ENCODE results near the gene LMO3. TPM values are rescaled to one million over a fixed set of nuclear protein-coding genes. Genes with fewer than 3 reads are reported as not detected.

The LMO3 gene
- total RNA-seq, 1 donor from 2014 or later, result 54.3 TPM

DNA sequence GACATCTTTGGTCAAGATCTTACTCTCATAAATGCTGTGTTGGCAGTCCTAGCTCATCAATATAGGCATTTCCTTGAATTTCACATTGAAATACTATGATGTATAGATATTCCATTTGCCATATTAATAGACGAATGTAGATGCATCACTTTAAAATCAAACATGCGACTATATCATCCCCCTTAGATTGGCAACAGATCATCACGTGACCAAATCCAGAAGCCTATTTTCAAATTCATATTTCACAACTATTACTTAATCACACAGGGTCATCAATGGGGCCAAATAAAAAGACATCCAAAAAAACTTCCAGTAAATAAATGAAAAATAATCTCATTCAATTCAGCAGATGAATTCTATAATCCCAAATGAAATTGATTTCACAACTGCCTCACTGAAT lies 15.3 kb downstream of the LMO3 start:
- no peaks in the 10 kb centered on the region for H3K27me3 ChIP-seq
- H3K27me3 Mint-ChIP-seq (ENCODE audit: insufficient read depth, low read depth), result no peaks in the 10 kb centered on the region
- H3K4me2 ChIP-seq, result no peak overlapping the region
- no peak overlapping the region for H3K27ac ChIP-seq
- no peak for DNase-seq (ENCODE audit: low spot score)
- H3K4me1 ChIP-seq, result no peaks in the 10 kb centered on the region
- H3K36me3 Mint-ChIP-seq, result peaks cover 17% of the 10 kb centered on the region
- TF ChIP-seq EZH2phosphoT487 (IDR thresholded peaks at IDR 0.05) (no peak), EZH2 (IDR thresholded peaks at IDR 0.05) (no peak)
- TF ChIP-seq, protein P1, sequence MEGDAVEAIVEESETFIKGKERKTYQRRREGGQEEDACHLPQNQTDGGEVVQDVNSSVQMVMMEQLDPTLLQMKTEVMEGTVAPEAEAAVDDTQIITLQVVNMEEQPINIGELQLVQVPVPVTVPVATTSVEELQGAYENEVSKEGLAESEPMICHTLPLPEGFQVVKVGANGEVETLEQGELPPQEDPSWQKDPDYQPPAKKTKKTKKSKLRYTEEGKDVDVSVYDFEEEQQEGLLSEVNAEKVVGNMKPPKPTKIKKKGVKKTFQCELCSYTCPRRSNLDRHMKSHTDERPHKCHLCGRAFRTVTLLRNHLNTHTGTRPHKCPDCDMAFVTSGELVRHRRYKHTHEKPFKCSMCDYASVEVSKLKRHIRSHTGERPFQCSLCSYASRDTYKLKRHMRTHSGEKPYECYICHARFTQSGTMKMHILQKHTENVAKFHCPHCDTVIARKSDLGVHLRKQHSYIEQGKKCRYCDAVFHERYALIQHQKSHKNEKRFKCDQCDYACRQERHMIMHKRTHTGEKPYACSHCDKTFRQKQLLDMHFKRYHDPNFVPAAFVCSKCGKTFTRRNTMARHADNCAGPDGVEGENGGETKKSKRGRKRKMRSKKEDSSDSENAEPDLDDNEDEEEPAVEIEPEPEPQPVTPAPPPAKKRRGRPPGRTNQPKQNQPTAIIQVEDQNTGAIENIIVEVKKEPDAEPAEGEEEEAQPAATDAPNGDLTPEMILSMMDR (IDR thresholded peaks at IDR 0.05), result no peak
- no peaks in the 10 kb centered on the region for H4K20me1 ChIP-seq (ENCODE audit: low read depth)
- H2AFZ ChIP-seq (replicated peaks), result no peak overlapping the region
- H3K9me3 Mint-ChIP-seq, result no peaks in the 10 kb centered on the region
- H3K79me2 ChIP-seq (ENCODE audit: low read depth), result no peaks in the 10 kb centered on the region
- H3K36me3 ChIP-seq, result no peaks in the 10 kb centered on the region
- peaks cover 20% of the 10 kb centered on the region for H3K4me1 Mint-ChIP-seq
- no peak overlapping the region for H3K4me3 Mint-ChIP-seq
- H3K4me3 ChIP-seq, result no peak overlapping the region
- H3F3A ChIP-seq (ENCODE audit: low read depth), result no peaks in the 10 kb centered on the region
- H3K9me3 ChIP-seq (ENCODE audit: low read depth), result no peaks in the 10 kb centered on the region
- H3K27ac Mint-ChIP-seq, result no peak overlapping the region
- H3K9ac ChIP-seq, result no peak overlapping the region

DNA sequence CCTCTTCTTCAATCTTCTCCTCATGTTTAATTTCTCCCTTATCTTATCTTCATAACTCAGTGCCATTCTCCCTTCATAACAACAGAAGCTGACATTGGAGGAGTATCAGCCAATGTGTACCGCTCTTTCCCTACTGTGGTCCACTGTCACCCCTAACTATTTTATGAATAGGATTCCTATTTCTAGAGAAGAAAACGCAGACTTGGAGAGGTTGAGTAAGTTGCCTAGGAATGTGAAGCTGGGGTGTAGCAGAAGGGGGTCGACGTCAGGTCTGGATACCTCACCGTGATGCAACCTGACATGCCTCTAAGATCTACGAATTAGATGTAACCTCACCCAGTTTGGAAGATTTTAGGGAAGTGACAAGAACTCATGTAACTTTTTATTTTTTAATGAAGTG lies 17.1 kb downstream of the LMO3 start:
- DNase-seq (ENCODE audit: low spot score), result no peak
- Histone ChIP-seq H2AFZ (replicated peaks) (no peak overlapping the region), H3K27ac (no peak overlapping the region), H3K27me3 (no peaks in the 10 kb centered on the region), H3K9me3 (ENCODE audit: low read depth) (no peaks in the 10 kb centered on the region), H3F3A (ENCODE audit: low read depth) (no peaks in the 10 kb centered on the region), H3K36me3 (no peaks in the 10 kb centered on the region), H4K20me1 (ENCODE audit: low read depth) (no peaks in the 10 kb centered on the region), H3K4me3 (no peak overlapping the region), H3K9ac (no peak overlapping the region), H3K79me2 (ENCODE audit: low read depth) (no peaks in the 10 kb centered on the region), H3K4me2 (no peak overlapping the region), H3K4me1 (no peaks in the 10 kb centered on the region)
- TF ChIP-seq EZH2phosphoT487 (IDR thresholded peaks at IDR 0.05) (no peak), EZH2 (IDR thresholded peaks at IDR 0.05) (no peak)
- TF ChIP-seq, protein P1 (IDR thresholded peaks at IDR 0.05), result no peak
- no peak overlapping the region for H3K4me3 Mint-ChIP-seq
- no peaks in the 10 kb centered on the region for H3K27me3 Mint-ChIP-seq (ENCODE audit: insufficient read depth, low read depth)
- H3K36me3 Mint-ChIP-seq, result peaks cover 31% of the 10 kb centered on the region
- H3K27ac Mint-ChIP-seq, result no peak overlapping the region
- no peaks in the 10 kb centered on the region for H3K9me3 Mint-ChIP-seq
- H3K4me1 Mint-ChIP-seq, result peaks cover 20% of the 10 kb centered on the region

DNA sequence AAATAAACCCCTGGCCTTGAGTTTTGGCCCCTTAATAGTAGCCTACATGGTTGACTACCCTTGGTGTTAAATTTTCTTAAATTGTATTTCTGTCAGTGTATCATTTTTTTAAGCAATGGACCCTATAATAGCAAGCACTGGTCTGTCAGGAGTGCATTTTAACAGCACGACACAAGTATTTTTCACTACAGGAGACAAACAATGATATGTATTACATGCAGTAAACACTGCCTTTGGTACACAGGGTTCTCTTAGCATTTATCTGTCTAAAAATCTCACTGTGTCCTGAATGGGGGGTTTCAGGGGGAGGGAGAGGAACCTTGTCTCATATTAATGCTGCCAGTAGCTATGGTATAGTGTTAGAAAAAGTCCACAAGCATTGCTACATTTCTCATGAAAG lies 18.4 kb downstream of the LMO3 start:
- Histone ChIP-seq H3K27me3 (no peaks in the 10 kb centered on the region), H4K20me1 (ENCODE audit: low read depth) (no peaks in the 10 kb centered on the region), H3K4me3 (no peak overlapping the region), H3K36me3 (no peaks in the 10 kb centered on the region), H3K27ac (no peak overlapping the region), H3F3A (ENCODE audit: low read depth) (no peaks in the 10 kb centered on the region), H3K4me1 (no peaks in the 10 kb centered on the region), H3K9me3 (ENCODE audit: low read depth) (no peaks in the 10 kb centered on the region), H3K79me2 (ENCODE audit: low read depth) (no peaks in the 10 kb centered on the region), H2AFZ (replicated peaks) (no peak overlapping the region), H3K9ac (no peak overlapping the region), H3K4me2 (no peak overlapping the region)
- Mint-ChIP-seq H3K4me3 (no peak overlapping the region), H3K27me3 (ENCODE audit: insufficient read depth, low read depth) (no peaks in the 10 kb centered on the region), H3K4me1 (peaks cover 20% of the 10 kb centered on the region), H3K9me3 (peaks cover 7% of the 10 kb centered on the region), H3K36me3 (peaks cover 40% of the 10 kb centered on the region), H3K27ac (peak overlapping the region; percentile 15)
- TF ChIP-seq EZH2 (IDR thresholded peaks at IDR 0.05) (no peak), EZH2phosphoT487 (IDR thresholded peaks at IDR 0.05) (no peak)
- TF ChIP-seq, protein P1 (IDR thresholded peaks at IDR 0.05), result no peak
- DNase-seq (ENCODE audit: low spot score), result no peak

DNA sequence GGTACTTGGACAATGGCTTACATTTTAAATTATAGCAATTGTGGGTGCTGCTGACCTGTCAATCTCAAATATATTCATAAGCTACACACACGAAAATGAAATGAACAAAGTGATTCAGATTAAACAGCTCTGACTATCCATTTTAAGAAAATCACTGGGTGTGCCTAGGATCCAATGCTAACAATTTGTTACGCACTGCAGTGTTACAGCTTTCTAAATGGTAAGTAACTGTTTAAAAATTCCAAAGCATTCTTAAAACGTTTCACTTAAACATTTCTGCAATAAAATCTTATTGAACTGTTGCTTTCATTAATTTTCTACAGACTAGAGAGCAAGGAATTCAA lies 18.9 kb downstream of the LMO3 start:
- Mint-ChIP-seq H3K27me3 (ENCODE audit: insufficient read depth, low read depth) (no peaks in the 10 kb centered on the region), H3K27ac (peak overlapping the region; percentile 40), H3K4me1 (peaks cover 20% of the 10 kb centered on the region), H3K36me3 (peaks cover 45% of the 10 kb centered on the region), H3K4me3 (no peak overlapping the region), H3K9me3 (peaks cover 11% of the 10 kb centered on the region)
- no peaks in the 10 kb centered on the region for H4K20me1 ChIP-seq (ENCODE audit: low read depth)
- no peak overlapping the region for H3K27ac ChIP-seq
- H3K4me1 ChIP-seq, result no peaks in the 10 kb centered on the region
- DNase-seq (ENCODE audit: low spot score), result no peak
- no peaks in the 10 kb centered on the region for H3K27me3 ChIP-seq
- H3K36me3 ChIP-seq, result no peaks in the 10 kb centered on the region
- H3K4me3 ChIP-seq, result no peak overlapping the region
- H3K79me2 ChIP-seq (ENCODE audit: low read depth), result no peaks in the 10 kb centered on the region
- TF ChIP-seq, protein P1 (IDR thresholded peaks at IDR 0.05), result no peak
- TF ChIP-seq EZH2 (IDR thresholded peaks at IDR 0.05) (no peak), EZH2phosphoT487 (IDR thresholded peaks at IDR 0.05) (no peak)
- no peak overlapping the region for H3K4me2 ChIP-seq
- no peaks in the 10 kb centered on the region for H3K9me3 ChIP-seq (ENCODE audit: low read depth)
- H3K9ac ChIP-seq, result no peak overlapping the region
- no peak overlapping the region for H2AFZ ChIP-seq (replicated peaks)
- H3F3A ChIP-seq (ENCODE audit: low read depth), result no peaks in the 10 kb centered on the region
